GM12878 (cell line): ENCODE data around the gene MICAL3. TPM values are rescaled to one million over a fixed set of nuclear protein-coding genes. Genes with fewer than 3 reads are reported as not detected.
A peak's percentile ranks its signal among the peaks of the same experiment; 100 is the strongest.

Experiments used
- ATF7 ChIP-seq: fragments of 450-650 bp; IDR thresholded peaks from 2 replicates; pipeline ENCODE4 v1.6.1; 2016; ENCODE audit warnings: low read depth, mild to moderate bottlenecking
- BCL11A ChIP-seq: IDR thresholded peaks from 2 replicates; pipeline ENCODE4 v1.6.1; 2011; ENCODE audit warnings: low read depth, low read length
- BHLHE40 ChIP-seq, 2 experiments: fragments of 450-650 bp in 1 of 2; IDR thresholded peaks; 2 replicates each; pipeline ENCODE4 v1.6.1; 2011 to 2017; ENCODE audit warnings: low read depth in 2 of 2, borderline replicate concordance in 1 of 2, improper control_type of control experiment in 1 of 2, low read length in 1 of 2, mild to moderate bottlenecking in 1 of 2
- BRCA1 ChIP-seq: IDR thresholded peaks from 2 replicates; pipeline ENCODE4 v1.6.1; 2011; ENCODE audit warnings: low read depth, low read length, improper control_type of control experiment
- CREM ChIP-seq: IDR thresholded peaks from 2 replicates; pipeline ENCODE4 v1.6.1; 2014; ENCODE audit warnings: antibody characterized with exemption, low read depth
- EED ChIP-seq: sonication (generic); IDR thresholded peaks from 2 replicates; pipeline ENCODE4 v1.6.1; 2016; ENCODE audit warnings: antibody characterized with exemption, low read depth
- EGR1 ChIP-seq, 2 experiments: IDR thresholded peaks; 1 replicate in 1 of 2; 2 replicates in 1 of 2; pipeline ENCODE4 v1.6.1; 2011 to 2012; ENCODE audit warnings: low read depth in 2 of 2, low read length in 2 of 2, borderline replicate concordance in 1 of 2, mild to moderate bottlenecking in 1 of 2, moderate library complexity in 1 of 2
- ELK1 ChIP-seq: IDR thresholded peaks from 2 replicates; pipeline ENCODE4 v1.6.1; 2012; ENCODE audit warnings: low read depth, low read length, improper control_type of control experiment
- EP300 ChIP-seq, 2 experiments: fragments of 150-350 bp in 1 of 2; IDR thresholded peaks; 2 replicates each; pipeline ENCODE4 v1.6.1; 2011 to 2012; ENCODE audit warnings: low read depth in 2 of 2, low read length in 2 of 2, borderline replicate concordance in 1 of 2, improper control_type of control experiment in 1 of 2, inconsistent platforms in 1 of 2; ENCODE audit not compliant: control insufficient read depth in 1 of 2
- ETV6 ChIP-seq, 2 experiments: fragments of 450-650 bp in 1 of 2; IDR thresholded peaks in 1 of 2; conservative IDR thresholded peaks in 1 of 2; 2 replicates each; pipeline ENCODE4 v1.6.1; 2014; ENCODE audit warnings: antibody characterized with exemption in 1 of 2, borderline replicate concordance in 1 of 2, low read depth in 1 of 2, mild to moderate bottlenecking in 1 of 2, moderate library complexity in 1 of 2
- IRF4 ChIP-seq: IDR thresholded peaks from 2 replicates; pipeline ENCODE4 v1.6.1; 2011; ENCODE audit warnings: low read depth, low read length
- MEF2B ChIP-seq: fragments of 450-650 bp; IDR thresholded peaks from 2 replicates; pipeline ENCODE4 v1.6.1; 2018; ENCODE audit warnings: mild to moderate bottlenecking, moderate library complexity; ENCODE audit not compliant: partially characterized antibody, poor library complexity, severe bottlenecking
- MLLT1 ChIP-seq: fragments of 450-650 bp; IDR thresholded peaks from 2 replicates; pipeline ENCODE4 v1.6.1; 2016; ENCODE audit warnings: mild to moderate bottlenecking
- MXI1 ChIP-seq: fragments of 150-350 bp; IDR thresholded peaks from 2 replicates; pipeline ENCODE4 v1.6.1; 2011; ENCODE audit warnings: low read depth, mild to moderate bottlenecking, inconsistent platforms, low read length, improper control_type of control experiment
- NBN ChIP-seq: fragments of 450-650 bp; IDR thresholded peaks from 2 replicates; pipeline ENCODE4 v1.6.1; 2016
- NR2C1 ChIP-seq: fragments of 450-650 bp; IDR thresholded peaks from 2 replicates; pipeline ENCODE4 v1.6.1; 2017; ENCODE audit warnings: antibody characterized with exemption, mild to moderate bottlenecking, moderate library complexity
- POLR2AphosphoS5 ChIP-seq: IDR thresholded peaks from 2 replicates; pipeline ENCODE4 v1.6.1; 2011; ENCODE audit warnings: mild to moderate bottlenecking, low read length, inconsistent platforms
- POU2F2 ChIP-seq: IDR thresholded peaks from 3 replicates; pipeline ENCODE4 v1.6.1; 2011; ENCODE audit warnings: low read depth, mild to moderate bottlenecking, low read length, borderline replicate concordance
- RELB ChIP-seq: fragments of 450-650 bp; IDR thresholded peaks from 2 replicates; pipeline ENCODE4 v1.6.1; 2017; ENCODE audit warnings: low read depth, mild to moderate bottlenecking, moderate library complexity
- SMAD1 ChIP-seq: fragments of 450-650 bp; IDR thresholded peaks from 2 replicates; pipeline ENCODE4 v1.6.1; 2018; ENCODE audit warnings: mild to moderate bottlenecking, low read depth; ENCODE audit not compliant: partially characterized antibody
- TAF1 ChIP-seq: IDR thresholded peaks from 2 replicates; pipeline ENCODE4 v1.6.1; 2011; ENCODE audit warnings: mild to moderate bottlenecking, low read depth, low read length, borderline replicate concordance
- TCF3 ChIP-seq: IDR thresholded peaks from 2 replicates; pipeline ENCODE4 v1.6.1; 2012; ENCODE audit warnings: low read depth, mild to moderate bottlenecking, low read length, borderline replicate concordance; ENCODE audit not compliant: insufficient read depth
- polyA plus RNA-seq, 11 experiments: library from polyadenylated mRNA; depleted of rRNA in 4 of 11; unstranded in 6 of 11; stranded (reverse) in 5 of 11; fragments of >200 nt; fragmentation: Nextera tagmentation in 4 of 11; fragmentation: Illumina TruSeq in 1 of 11; extraction: Ambion mirVana in 4 of 11; extraction: Trizol in 1 of 11; gene quantifications; 1 replicate in 1 of 11; 2 replicates in 10 of 11; pipeline versions ENCODE4 v1.2.1 to v1.2.3, GENCODE V29; 2011 to 2016; ENCODE audit warnings: inconsistent platforms in 2 of 11, missing spikeins in 2 of 11, low read depth in 1 of 11
- total RNA-seq, 4 experiments: library from RNA; depleted of rRNA in 3 of 4; stranded (reverse); fragments of >200 nt in 3 of 4; fragmentation: Illumina TruSeq in 1 of 4; extraction: Trizol in 1 of 4; gene quantifications; 2 replicates each; pipeline versions ENCODE4 v1.2.1 to v1.2.3, GENCODE V29; 2013 to 2021
- TF ChIP-seq, protein P1 (sequence below), 3 experiments: IDR thresholded peaks in 2 of 3; conservative IDR thresholded peaks in 1 of 3; 2 replicates each; pipeline ENCODE4 v1.5.1; 2011; ENCODE audit warnings: low read depth in 3 of 3, low read length in 3 of 3, mild to moderate bottlenecking in 3 of 3, control low read depth in 2 of 3, moderate library complexity in 2 of 3, inconsistent platforms in 1 of 3, mixed read lengths in 1 of 3; ENCODE audit not compliant: control insufficient read depth in 2 of 3, insufficient read depth in 1 of 3; ENCODE audit errors: extremely low read depth in 1 of 3

The MICAL3 gene
- total and polyA plus RNA-seq, 10 of the 15 experiments (the other 5 are each of a cell fraction or from before 2014, with no cell fraction given), result 2.6 to 92.2 (median 24.0) TPM

DNA sequence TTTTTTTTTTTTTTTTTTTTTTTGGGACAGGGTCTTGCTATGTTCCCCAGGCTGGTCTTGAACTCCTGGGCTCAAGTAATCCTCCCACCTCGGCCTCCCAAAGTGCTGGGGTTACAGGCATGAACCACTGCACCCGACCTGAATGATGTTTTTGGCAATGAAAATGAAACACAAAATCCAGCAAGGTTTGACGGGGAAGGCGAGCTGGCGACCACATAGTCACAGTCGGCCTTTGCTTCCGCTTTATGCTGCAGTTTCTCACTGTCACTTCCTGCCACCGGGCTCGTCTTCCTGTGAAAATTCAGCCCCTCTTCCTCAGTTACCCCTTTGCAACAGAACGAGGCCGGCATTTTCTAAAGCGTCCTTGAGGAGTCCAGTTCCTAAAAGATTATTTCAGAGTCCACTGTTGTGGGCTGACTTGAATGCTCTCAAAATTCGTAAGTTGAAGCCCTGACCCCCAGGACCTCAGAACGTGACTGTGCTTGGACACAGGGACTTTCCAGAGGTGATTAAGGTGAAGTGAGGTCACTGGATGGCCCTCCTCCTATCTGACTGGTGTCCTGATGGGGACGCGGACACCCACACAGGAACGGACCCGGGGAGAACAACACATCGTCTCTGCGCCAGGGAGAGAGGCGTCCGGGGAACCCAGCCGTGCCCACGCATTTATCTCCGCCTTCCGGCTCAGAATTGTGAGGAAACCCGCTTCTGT lies 247.2 kb downstream of the MICAL3 start (continued):
- TF ChIP-seq ELK1 (peak; percentile 52; the same call in 1 of the 2 replicates), MXI1 (0 out of 2 replicates have a peak, but pooled peaks have one; percentile 40), MEF2B (peak; percentile 33), EGR1 (IDR thresholded peaks at IDR 0.05; ENCODE audit: borderline replicate concordance in 1 of 2, low read depth in 2 of 2, low read length in 2 of 2) (peak; percentile 55 to 92), CREM (peak; percentile 50), NR2C1 (peak; percentile 31; the same call in 1 of the 2 replicates), EED (peak; percentile 74), ETV6 (conservative IDR thresholded peaks at IDR 0.05 in 1 of 2, IDR thresholded peaks at IDR 0.05 in 1 of 2; ENCODE audit: borderline replicate concordance in 1 of 2, low read depth in 1 of 2) (peak in 1 of 2 experiments; percentile 98; a peak in 2 of 4 replicates), TAF1 (peak; percentile 68; the same call in 1 of the 2 replicates), BHLHE40 (IDR thresholded peaks at IDR 0.05; ENCODE audit: borderline replicate concordance in 1 of 2, low read depth in 2 of 2, low read length in 1 of 2) (peak; percentile 96), BCL11A (0 out of 2 replicates have a peak, but pooled peaks have one; percentile 6), TCF3 (no peak), RELB (peak; percentile 94), SMAD1 (peak; percentile 48), POLR2AphosphoS5 (peak; percentile 95), MLLT1 (peak; percentile 53), NBN (peak; percentile 69), IRF4 (peak; percentile 17; the same call in 1 of the 2 replicates), ATF7 (peak; percentile 79), BRCA1 (no peak), POU2F2 (no peak; the same call in 2 of the 3 replicates), EP300 (IDR thresholded peaks at IDR 0.05; ENCODE audit: borderline replicate concordance in 1 of 2, control insufficient read depth in 1 of 2, low read depth in 2 of 2, low read length in 2 of 2) (no peak)
- TF ChIP-seq, protein P1, sequence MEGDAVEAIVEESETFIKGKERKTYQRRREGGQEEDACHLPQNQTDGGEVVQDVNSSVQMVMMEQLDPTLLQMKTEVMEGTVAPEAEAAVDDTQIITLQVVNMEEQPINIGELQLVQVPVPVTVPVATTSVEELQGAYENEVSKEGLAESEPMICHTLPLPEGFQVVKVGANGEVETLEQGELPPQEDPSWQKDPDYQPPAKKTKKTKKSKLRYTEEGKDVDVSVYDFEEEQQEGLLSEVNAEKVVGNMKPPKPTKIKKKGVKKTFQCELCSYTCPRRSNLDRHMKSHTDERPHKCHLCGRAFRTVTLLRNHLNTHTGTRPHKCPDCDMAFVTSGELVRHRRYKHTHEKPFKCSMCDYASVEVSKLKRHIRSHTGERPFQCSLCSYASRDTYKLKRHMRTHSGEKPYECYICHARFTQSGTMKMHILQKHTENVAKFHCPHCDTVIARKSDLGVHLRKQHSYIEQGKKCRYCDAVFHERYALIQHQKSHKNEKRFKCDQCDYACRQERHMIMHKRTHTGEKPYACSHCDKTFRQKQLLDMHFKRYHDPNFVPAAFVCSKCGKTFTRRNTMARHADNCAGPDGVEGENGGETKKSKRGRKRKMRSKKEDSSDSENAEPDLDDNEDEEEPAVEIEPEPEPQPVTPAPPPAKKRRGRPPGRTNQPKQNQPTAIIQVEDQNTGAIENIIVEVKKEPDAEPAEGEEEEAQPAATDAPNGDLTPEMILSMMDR (IDR thresholded peaks at IDR 0.05 in 2 of 3, conservative IDR thresholded peaks at IDR 0.05 in 1 of 3; ENCODE audit: control insufficient read depth in 2 of 3, extremely low read depth in 1 of 3, insufficient read depth in 1 of 3, low read depth in 3 of 3, low read length in 3 of 3), result no peak
